Measurements from ENCODE around the gene PTPN4. TPM values are rescaled to one million over a fixed set of nuclear protein-coding genes. Genes with fewer than 3 reads are reported as not detected.

Gene PTPN4
- total and polyA plus RNA-seq, 10 of the 15 experiments (the other 5 are each of a cell fraction or from before 2014, with no cell fraction given), result 5.0 to 29.7 (median 23.7) TPM

GRCh38 chr2:119758881-119759450 lies 756 bp upstream of the PTPN4 start:
- TSS peak; percentile 95 for BruUV-seq (replicated peaks)
- Histone ChIP-seq H3K9me3 (replicated peaks; ENCODE audit: control insufficient read depth, insufficient read depth, low read length) (no peaks in the 10 kb centered on the region), H3K27me3 (replicated peaks in 1 of 2; ENCODE audit: control insufficient read depth in 2 of 2, insufficient read depth in 2 of 2, low read length in 1 of 2) (no peaks in the 10 kb centered on the region; a peak in 1 of 4 replicates), H3K4me1 (ENCODE audit: control insufficient read depth, insufficient read depth, low read length) (no peaks in the 10 kb centered on the region), H3K4me2 (ENCODE audit: control insufficient read depth, insufficient read depth) (peak overlapping the region; percentile 80), H3K79me2 (ENCODE audit: control insufficient read depth, insufficient read depth, low read length) (peaks cover 40% of the 10 kb centered on the region), H3K27ac (ENCODE audit: control insufficient read depth, insufficient read depth) (peak overlapping the region; percentile 85), H3K9ac (ENCODE audit: control insufficient read depth, insufficient read depth, low read length) (peak overlapping the region; percentile 72), H3K36me3 (ENCODE audit: control insufficient read depth in 2 of 2, insufficient read depth in 2 of 2, low read length in 1 of 2) (no peaks in the 10 kb centered on the region), H4K20me1 (ENCODE audit: control insufficient read depth, insufficient read depth) (no peaks in the 10 kb centered on the region), H3K4me3 (peak overlapping the region; percentile 52), H2AFZ (ENCODE audit: control insufficient read depth, low read depth, low read length) (peak overlapping the region; percentile 98)
- ChIA-PET POLR2A (interaction anchor here (0.6 to 1.6 kb wide), 7 partner anchors 10 to 530 kb away, joined by 3 to 5 read pairs (median 4); partner anchors contain the start of gene TMEM177), CTCF (interaction anchor here (0.8 to 7.9 kb wide), 6 partner anchors 16 to 554 kb away, joined by 3 to 144 read pairs (median 36); no protein-coding TSS in a partner anchor), SMC1A (ENCODE audit: uncharacterized antibody, unreplicated experiment) (interaction anchor here (0.7 to 2.0 kb wide), 5 partner anchors 10 to 416 kb away, joined by 3 to 10 read pairs (median 4); no protein-coding TSS in a partner anchor), RAD21 (ENCODE audit: unreplicated experiment) (interaction anchor here (0.7 to 7.7 kb wide), 4 partner anchors 65 to 493 kb away, joined by 3 to 90 read pairs (median 4); partner anchors contain the start of gene RALB)
- ATAC-seq (no peak), DNase-seq (ENCODE audit: low read depth, low spot score) (no peak), FAIRE-seq (no peak)
- intact Hi-C loops (cut with micrococcal nuclease; ENCODE audit: unreplicated experiment) (loop anchor here (2.0 to 10.0 kb wide), 3 partner anchors 248 to 556 kb away; no protein-coding TSS in a partner anchor), in situ Hi-C loops (cut with MboI) (loop anchor here (5.0 kb wide), 1 partner anchor 418 kb away; no protein-coding TSS in a partner anchor)
- no peak for TF ChIP-seq RUNX3 (IDR thresholded peaks at IDR 0.05; ENCODE audit: low read length)
- TF ChIP-seq, protein P1, sequence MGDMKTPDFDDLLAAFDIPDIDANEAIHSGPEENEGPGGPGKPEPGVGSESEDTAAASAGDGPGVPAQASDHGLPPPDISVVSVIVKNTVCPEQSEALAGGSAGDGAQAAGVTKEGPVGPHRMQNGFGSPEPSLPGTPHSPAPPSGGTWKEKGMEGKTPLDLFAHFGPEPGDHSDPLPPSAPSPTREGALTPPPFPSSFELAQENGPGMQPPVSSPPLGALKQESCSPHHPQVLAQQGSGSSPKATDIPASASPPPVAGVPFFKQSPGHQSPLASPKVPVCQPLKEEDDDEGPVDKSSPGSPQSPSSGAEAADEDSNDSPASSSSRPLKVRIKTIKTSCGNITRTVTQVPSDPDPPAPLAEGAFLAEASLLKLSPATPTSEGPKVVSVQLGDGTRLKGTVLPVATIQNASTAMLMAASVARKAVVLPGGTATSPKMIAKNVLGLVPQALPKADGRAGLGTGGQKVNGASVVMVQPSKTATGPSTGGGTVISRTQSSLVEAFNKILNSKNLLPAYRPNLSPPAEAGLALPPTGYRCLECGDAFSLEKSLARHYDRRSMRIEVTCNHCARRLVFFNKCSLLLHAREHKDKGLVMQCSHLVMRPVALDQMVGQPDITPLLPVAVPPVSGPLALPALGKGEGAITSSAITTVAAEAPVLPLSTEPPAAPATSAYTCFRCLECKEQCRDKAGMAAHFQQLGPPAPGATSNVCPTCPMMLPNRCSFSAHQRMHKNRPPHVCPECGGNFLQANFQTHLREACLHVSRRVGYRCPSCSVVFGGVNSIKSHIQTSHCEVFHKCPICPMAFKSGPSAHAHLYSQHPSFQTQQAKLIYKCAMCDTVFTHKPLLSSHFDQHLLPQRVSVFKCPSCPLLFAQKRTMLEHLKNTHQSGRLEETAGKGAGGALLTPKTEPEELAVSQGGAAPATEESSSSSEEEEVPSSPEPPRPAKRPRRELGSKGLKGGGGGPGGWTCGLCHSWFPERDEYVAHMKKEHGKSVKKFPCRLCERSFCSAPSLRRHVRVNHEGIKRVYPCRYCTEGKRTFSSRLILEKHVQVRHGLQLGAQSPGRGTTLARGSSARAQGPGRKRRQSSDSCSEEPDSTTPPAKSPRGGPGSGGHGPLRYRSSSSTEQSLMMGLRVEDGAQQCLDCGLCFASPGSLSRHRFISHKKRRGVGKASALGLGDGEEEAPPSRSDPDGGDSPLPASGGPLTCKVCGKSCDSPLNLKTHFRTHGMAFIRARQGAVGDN (IDR thresholded peaks at IDR 0.05), result 0 out of 2 replicates have a peak, but pooled peaks have one; percentile 3
- 36% methylated on average over 13 of the region's 13 CpGs for WGBS (ENCODE audit: insufficient coverage, insufficient replicate concordance, low lambda C conversion rate, missing lambda C conversion rate)

Data from GM12878 (cell line).